Measurements from ENCODE around the gene ACSF3.

DNA sequence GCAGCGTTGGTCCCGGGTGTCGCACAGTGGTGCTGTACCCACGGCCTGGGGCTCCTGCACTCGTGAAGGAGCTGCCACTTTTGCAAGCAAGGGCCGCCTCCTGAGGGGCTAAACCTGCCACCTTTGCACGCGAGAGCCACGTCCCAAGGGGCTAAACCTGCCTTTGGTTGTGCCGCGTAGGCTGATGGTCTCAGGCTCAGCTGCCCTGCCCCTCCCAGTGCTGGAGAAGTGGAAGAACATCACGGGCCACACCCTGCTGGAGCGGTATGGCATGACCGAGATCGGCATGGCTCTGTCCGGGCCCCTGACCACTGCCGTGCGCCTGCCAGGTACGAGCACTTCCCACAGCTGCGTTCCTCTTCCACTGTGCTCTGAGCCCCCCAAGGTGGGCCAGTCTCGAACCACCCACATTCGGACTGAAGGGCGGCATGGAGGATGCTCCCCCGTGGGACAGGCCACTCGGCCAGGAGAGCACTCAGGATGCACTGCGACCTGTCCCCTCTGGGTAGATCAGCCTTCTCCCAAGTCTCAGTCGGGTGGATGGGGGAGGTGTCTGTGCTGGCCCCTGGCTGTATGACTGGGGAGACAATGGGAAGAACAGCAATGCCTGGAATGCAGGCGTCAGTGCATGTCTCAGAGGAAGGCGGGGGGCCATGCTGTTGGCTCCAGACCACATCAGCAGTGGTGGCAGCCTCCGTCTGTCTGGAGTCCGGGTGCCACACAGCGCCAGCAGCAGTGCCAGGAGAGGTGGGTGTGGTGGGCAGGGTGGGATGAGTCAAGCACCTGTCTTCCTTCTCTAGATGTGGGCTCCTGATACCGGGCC is 20.7 kb downstream of the ACSF3 start:
- TF ChIP-seq, protein P1, sequence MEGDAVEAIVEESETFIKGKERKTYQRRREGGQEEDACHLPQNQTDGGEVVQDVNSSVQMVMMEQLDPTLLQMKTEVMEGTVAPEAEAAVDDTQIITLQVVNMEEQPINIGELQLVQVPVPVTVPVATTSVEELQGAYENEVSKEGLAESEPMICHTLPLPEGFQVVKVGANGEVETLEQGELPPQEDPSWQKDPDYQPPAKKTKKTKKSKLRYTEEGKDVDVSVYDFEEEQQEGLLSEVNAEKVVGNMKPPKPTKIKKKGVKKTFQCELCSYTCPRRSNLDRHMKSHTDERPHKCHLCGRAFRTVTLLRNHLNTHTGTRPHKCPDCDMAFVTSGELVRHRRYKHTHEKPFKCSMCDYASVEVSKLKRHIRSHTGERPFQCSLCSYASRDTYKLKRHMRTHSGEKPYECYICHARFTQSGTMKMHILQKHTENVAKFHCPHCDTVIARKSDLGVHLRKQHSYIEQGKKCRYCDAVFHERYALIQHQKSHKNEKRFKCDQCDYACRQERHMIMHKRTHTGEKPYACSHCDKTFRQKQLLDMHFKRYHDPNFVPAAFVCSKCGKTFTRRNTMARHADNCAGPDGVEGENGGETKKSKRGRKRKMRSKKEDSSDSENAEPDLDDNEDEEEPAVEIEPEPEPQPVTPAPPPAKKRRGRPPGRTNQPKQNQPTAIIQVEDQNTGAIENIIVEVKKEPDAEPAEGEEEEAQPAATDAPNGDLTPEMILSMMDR (conservative IDR thresholded peaks at IDR 0.05), result no peak
- no peak for TF ChIP-seq EZH2 (IDR thresholded peaks at IDR 0.05; ENCODE audit: low read depth)

All from PC-9 (cell line).